Measurements from ENCODE around the gene CATSPERE. TPM values are rescaled to one million over a fixed set of nuclear protein-coding genes. Genes with fewer than 3 reads are reported as not detected.
A peak's percentile ranks its signal among the peaks of the same experiment; 100 is the strongest.

Gene CATSPERE
- total RNA-seq, 1 donor from 2014 or later: 0.46 TPM

- no peak for DNase-seq (ENCODE audit: low read depth, low spot score)
These were observed 165.6 kb downstream of the CATSPERE start for GRCh38 chr1:244626709-244627108.

- DNase-seq (ENCODE audit: low read depth, low spot score): no peak
These were observed 167.7 kb downstream of the CATSPERE start for GRCh38 chr1:244628789-244629188.

- no peak for DNase-seq (ENCODE audit: low read depth, low spot score)
These were observed 172.1 kb downstream of the CATSPERE start for GRCh38 chr1:244633140-244633539.

GRCh38 chr1:244634546-244634945 is 173.5 kb downstream of the CATSPERE start:
- DNase-seq (ENCODE audit: low read depth, low spot score): no peak

GRCh38 chr1:244636488-244637259 is 175.6 kb downstream of the CATSPERE start:
- DNase-seq (ENCODE audit: low read depth, low spot score): no peak

GRCh38 chr1:244639561-244639960 is 178.5 kb downstream of the CATSPERE start:
- no peak for DNase-seq (ENCODE audit: low read depth, low spot score)

GRCh38 chr1:244640917-244641316 is 179.8 kb downstream of the CATSPERE start:
- no peak for DNase-seq (ENCODE audit: low read depth, low spot score)

GRCh38 chr1:244642526-244642925 is 181.5 kb downstream of the CATSPERE start:
- no peak for DNase-seq (ENCODE audit: low read depth, low spot score)

GRCh38 chr1:244642988-244643387 is 181.9 kb downstream of the CATSPERE start:
- no peak for DNase-seq (ENCODE audit: low read depth, low spot score)

GRCh38 chr1:244645414-244645813 is 184.3 kb downstream of the CATSPERE start:
- no peak for DNase-seq (ENCODE audit: low read depth, low spot score)

- DNase-seq (ENCODE audit: low read depth, low spot score): no peak
These were observed 184.8 kb downstream of the CATSPERE start for GRCh38 chr1:244645890-244646289.

- no peak for DNase-seq (ENCODE audit: low read depth, low spot score)
These were observed 186.7 kb downstream of the CATSPERE start for GRCh38 chr1:244647819-244648218.

GRCh38 chr1:244651956-244652622 is 191.0 kb downstream of the CATSPERE start:
- DNase-seq (ENCODE audit: low read depth, low spot score): no peak

- peak; percentile 99 for DNase-seq (ENCODE audit: low read depth, low spot score)
These were observed 191.8 kb downstream of the CATSPERE start, which contains the start of gene DESI2 for GRCh38 chr1:244652623-244653438. Gene DESI2 (plus strand): TSS chr1:244653126. CDS start chr1:244653314, 188 bp downstream.

- DNase-seq (ENCODE audit: low read depth, low spot score): no peak
These were observed 192.5 kb downstream of the CATSPERE start for GRCh38 chr1:244653439-244654107.

GRCh38 chr1:244654108-244655038 is 193.3 kb downstream of the CATSPERE start:
- DNase-seq (ENCODE audit: low read depth, low spot score): no peak

- no peak for DNase-seq (ENCODE audit: low read depth, low spot score)
These were observed 194.1 kb downstream of the CATSPERE start for GRCh38 chr1:244655186-244655585.

GRCh38 chr1:244657421-244657820 is 196.3 kb downstream of the CATSPERE start:
- DNase-seq (ENCODE audit: low read depth, low spot score): no peak

- no peak for DNase-seq (ENCODE audit: low read depth, low spot score)
These were observed 198.6 kb downstream of the CATSPERE start for GRCh38 chr1:244659694-244660093.

- DNase-seq (ENCODE audit: low read depth, low spot score): no peak
These were observed 199.5 kb downstream of the CATSPERE start for GRCh38 chr1:244660595-244660994.
